HTR-8/SVneo (cell line): ENCODE results near the gene LPP.

Source experiments
- DNase-seq: peaks from one replicate; pipeline ENCODE4 v3.0.0; 2011; ENCODE audit warnings: low spot score, mixed read lengths; ENCODE audit not compliant: insufficient read length
- FAIRE-seq: peaks from 2 replicates; lab custom pipeline; 2011; peaks lifted over from hg19 to GRCh38; lab: Jason Lieb, UNC

LPP gene

DNA sequence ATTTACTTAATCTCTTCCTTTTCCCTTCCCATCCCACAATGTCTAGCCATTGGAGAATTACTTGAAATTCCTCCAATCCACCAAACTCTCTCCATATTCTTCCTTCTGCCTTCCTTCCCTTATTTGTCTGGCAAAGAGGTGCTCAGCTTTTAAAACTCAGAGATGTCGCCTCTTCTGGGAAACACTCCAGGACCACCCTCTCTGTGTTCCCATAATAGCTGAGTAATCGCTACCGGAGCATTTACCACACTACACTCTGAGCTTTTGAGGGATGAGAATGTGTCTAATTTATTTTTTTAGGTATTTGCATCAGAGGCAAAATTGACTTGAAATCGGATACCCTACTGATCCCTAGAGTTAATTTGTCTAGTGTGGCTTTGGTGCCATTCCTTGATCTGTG lies 772.2 kb downstream of the LPP start:
- FAIRE-seq (no peak), DNase-seq (no peak)

DNA sequence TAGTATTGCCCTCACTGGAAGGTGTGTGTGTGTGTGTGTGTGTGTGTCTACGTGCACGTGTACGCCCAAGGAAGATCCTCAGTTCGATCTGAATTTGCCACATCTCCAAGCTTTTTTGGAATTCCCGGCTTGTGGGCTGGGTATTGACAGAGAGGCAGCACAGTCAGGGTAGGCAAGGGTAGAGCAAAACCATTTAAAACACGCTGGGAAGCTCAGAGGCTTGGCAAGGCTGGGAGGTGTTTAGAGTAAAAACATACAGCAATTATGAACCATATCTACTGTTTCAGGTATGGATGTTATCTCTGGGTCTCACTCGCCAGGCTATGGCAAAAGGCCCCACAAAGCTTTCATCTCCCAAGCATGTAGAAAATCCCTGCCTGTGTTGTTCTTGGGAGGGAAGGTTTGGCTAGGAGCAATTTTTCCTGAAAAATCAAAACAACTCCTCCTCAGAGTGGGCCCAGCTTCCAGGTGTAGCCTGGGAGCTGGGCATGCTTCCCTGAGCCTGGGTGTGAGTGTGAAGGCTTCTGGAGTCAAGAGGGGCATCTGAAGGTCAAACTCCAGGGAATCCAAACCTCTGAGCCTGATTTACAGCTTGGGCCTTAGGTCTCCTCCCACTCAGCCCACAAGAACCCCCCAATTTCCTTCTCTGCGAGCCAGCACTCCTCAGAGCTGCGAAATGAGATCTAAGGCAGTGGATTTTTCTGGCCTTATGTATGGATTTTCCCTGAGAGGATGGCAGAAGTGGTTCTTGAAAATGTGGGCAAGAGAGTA lies 773.0 kb downstream of the LPP start:
- DNase-seq (no peak), FAIRE-seq (no peak)

DNA sequence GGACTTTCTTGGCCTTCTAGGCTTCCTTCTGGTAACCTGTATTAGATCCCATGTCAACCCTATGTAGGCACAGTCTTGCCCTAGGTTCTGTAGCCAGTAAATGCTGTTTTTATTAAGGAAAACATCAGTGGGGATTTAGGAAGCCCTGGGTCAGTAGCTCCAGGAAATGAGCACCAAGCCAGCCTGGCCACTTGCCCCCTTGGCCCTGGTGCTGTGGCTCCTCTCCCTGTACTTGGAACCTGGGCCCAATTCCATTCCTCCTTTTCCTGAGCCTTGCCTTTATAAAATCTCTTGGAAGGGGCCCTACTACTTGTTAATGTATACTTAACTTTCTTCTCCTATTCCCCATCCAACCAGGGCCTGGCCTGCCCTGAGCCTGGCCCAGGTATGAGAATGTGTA lies 774.0 kb downstream of the LPP start:
- DNase-seq: no peak
- no peak for FAIRE-seq

DNA sequence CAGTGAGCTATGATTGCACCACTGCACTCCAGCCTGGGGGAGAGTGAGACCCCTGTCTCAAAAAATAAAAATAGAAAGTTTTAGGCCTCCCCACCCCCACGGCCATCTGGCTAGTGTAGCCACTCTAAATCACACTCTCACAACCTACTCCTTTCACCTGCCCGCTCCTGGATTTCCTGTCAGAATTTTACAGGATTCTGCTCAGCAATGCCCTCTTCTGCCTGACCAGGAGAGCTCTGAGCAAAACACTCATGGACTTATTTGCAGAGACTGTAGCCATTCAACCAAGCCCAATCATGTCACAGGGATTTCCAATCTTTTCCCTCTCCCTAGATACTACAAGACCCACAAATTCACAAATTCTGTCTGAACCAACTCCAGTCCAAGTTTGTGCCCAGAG lies 775.2 kb downstream of the LPP start:
- DNase-seq (peak; percentile 29), FAIRE-seq (no peak)

DNA sequence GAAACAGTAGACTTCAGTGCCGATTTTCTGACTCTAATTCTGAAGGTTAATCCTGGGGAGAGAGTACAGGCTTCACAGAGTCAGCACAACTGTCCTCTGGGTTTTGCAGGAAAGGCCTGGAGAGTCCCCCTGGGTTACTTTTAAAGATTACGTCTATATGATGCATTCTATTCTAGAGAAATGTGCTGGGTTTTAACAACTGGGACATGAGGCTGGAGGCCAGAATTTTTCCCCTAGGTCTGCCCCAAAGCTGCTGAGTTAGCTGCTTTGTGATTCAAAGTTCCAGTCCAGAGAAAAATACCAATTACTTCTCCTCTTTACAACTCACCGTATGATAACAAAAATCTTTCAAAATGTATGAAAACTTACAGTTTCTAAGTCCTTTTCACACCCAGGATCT lies 777.1 kb downstream of the LPP start:
- FAIRE-seq (no peak), DNase-seq (no peak)

DNA sequence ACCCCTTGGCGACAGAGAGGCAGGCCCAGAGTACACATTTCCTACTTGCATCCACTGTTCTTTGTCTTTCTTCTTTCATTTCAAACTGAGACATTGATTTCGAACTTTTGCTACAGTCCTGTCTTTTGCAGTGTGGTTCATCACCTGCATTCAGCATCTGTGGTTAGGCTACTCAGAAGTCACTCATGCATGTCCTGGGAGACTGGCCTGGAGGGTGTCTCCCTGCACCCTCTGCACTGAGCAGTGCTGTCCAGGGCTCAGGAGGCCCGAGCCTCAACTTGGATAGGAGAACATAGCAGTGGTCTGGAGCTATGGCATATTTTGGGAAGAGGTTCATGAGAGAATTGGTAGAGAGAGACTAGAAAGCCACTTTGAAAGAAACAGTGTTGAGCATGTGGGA lies 777.6 kb downstream of the LPP start:
- DNase-seq: no peak
- no peak for FAIRE-seq

DNA sequence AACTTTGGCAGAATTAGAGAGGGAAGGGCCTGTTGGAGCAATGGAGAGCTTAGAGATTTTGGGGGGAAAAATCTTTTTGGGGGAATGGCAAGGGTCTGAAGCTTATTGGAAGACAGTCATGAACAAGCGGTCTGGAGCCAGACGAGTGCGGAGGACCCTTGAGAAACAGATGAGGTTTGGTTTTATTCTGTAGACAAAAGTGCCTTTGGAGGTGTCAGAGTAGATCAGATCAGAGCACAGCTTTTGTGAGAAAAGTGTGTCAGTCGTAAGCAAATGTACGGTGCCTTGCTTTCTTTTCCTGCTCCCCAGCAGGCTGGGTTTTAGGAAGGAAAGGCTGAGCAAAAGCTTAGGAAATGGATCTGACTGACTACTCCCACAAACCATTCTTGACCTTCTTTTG lies 781.0 kb downstream of the LPP start:
- FAIRE-seq: no peak
- DNase-seq: no peak

DNA sequence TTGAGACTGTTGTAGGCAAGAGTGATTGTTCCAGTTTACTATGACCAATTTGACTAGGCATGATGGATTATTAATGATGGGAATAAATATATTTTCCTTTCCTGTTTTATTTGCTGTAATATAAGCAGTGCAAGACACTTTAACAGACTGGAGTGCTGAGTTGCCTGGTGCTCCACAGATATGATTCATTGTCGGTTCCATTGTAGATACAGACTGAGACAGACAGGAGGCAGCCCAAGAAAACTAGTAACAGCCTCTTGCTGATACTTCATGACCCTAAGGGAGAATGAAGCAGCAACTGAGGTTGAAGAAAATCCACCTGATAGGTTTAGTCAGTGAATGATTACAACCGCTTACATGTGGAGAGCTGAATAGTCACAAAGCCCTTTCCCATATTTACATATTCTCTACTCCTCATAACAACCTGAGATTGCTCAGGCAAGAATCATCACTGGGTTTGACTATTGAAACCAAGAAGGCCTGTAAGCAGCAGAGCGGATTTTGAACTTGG lies 782.7 kb downstream of the LPP start:
- FAIRE-seq (no peak), DNase-seq (no peak)

DNA sequence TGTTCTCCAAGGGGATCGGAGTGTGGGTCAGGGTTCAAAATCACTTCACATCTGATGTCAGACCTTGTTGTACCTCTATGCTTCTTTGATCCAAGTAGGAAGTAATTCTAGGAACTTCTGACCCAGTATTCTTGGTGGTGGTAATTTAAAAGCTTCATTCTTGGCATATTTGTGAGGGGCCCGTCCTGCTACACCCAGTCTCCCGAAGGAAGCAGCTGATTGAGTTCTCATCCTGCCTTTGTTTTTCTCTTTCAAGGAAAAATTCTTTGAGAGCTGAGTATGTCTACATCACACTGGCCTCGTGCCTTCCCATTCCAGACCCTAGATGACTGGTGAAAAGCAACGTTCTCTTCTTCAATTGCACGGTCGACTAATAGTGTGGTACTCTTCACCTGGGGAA lies 783.4 kb downstream of the LPP start:
- no peak for FAIRE-seq
- no peak for DNase-seq

DNA sequence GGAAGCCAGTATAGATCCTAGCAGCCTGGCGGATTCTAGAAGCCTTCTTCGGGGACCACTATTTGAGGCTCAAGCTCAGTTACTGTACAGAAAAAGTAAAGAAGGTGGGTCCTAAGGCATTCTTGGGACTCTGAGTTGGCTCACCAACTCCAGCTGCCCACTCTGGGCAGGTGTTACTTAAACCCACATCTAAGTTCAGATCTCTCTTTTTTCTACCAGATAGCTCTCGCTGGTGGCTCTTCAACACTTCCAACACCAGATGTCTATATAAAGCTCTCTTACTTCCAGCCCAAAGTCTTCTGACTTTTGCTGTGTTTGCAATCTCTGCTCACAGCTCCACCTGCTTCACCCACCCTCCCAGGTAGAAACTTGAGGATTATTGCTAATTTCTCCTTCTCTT lies 785.0 kb downstream of the LPP start:
- FAIRE-seq (no peak), DNase-seq (no peak)

DNA sequence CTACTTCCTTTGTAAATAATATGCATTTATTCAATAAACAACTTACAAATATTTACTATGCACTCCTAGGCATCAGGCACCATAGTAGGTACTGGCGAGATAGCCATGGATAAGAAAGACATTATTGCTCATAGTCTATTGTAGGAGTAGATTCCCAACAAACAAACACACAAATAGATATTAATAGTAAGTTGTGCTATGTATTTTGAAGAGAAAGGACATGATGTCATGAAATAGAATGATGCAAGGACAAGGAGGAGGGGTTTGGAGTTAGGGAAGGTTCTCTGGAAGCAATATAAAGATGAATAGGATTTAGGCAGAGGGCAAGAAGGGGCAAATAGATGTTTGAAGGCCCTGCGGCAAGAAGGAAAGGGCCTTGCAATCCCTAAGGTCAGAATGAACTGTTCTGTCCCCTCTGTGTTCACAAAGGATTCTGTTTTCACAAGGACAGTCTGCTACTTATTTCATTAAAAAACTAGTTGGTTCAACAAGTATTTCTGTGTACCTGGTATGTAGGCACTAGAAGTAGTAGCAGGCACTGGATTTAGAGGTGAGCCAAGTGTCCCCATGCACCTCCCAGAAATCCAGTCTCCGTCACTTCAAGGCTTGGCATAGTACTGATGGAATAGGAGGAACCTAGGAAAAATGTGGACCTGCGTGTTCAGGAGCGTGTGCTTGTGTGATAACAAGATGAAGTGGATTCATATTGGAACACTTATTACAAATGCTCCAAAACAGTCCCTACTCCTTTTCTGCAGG lies 786.0 kb downstream of the LPP start:
- FAIRE-seq: no peak

More for the DNA sequence above, 786.0 kb downstream of the LPP start:
- no peak for DNase-seq
